ENCODE measurements around the gene ASCC3.
A peak's percentile ranks its signal among the peaks of the same experiment; 100 is the strongest.

ASCC3 gene

GRCh38 chr6:100504786-100505737, 376.1 kb downstream of the ASCC3 start:
- no peak for TF ChIP-seq CTCF (IDR thresholded peaks at IDR 0.05; ENCODE audit: low read depth, low read length)
- DNase-seq (ENCODE audit: extremely low read depth, low read depth), result peak; percentile 23

- DNase-seq (ENCODE audit: extremely low read depth, low read depth), result no peak
- no peak for TF ChIP-seq CTCF (IDR thresholded peaks at IDR 0.05; ENCODE audit: low read depth, low read length)
Measured at GRCh38 chr6:100503043-100503705, 378.0 kb downstream of the ASCC3 start.

- no peak for TF ChIP-seq CTCF (IDR thresholded peaks at IDR 0.05; ENCODE audit: low read depth, low read length)
- no peak for DNase-seq (ENCODE audit: extremely low read depth, low read depth)
Measured at GRCh38 chr6:100493206-100493888, 387.8 kb downstream of the ASCC3 start.

GRCh38 chr6:100491952-100492670, 389.0 kb downstream of the ASCC3 start:
- DNase-seq (ENCODE audit: extremely low read depth, low read depth), result no peak
- no peak for TF ChIP-seq CTCF (IDR thresholded peaks at IDR 0.05; ENCODE audit: low read depth, low read length)

GRCh38 chr6:100490065-100490464, 391.1 kb downstream of the ASCC3 start:
- TF ChIP-seq CTCF (IDR thresholded peaks at IDR 0.05; ENCODE audit: low read depth, low read length), result no peak
- no peak for DNase-seq (ENCODE audit: extremely low read depth, low read depth)

- DNase-seq (ENCODE audit: extremely low read depth, low read depth), result no peak
- no peak for TF ChIP-seq CTCF (IDR thresholded peaks at IDR 0.05; ENCODE audit: low read depth, low read length)
Measured at GRCh38 chr6:100488244-100488643, 392.9 kb downstream of the ASCC3 start.

All from AG09319 (cell line).